Measurements from ENCODE around the gene COMMD2. TPM values are rescaled to one million over a fixed set of nuclear protein-coding genes. Genes with fewer than 3 reads are reported as not detected.

The COMMD2 gene
- total and polyA plus RNA-seq, 12 donors = 4.4 to 48.8 (median 27.8) TPM

GRCh38 chr3:149702691-149703441 lies 49.4 kb downstream of the COMMD2 start:
- Histone ChIP-seq H3K9me3 (replicated peaks in 1 of 3) (peaks cover 0 to 7% (median 0%) of the 10 kb centered on the region in 3 donors), H3K4me1 (replicated peaks in 1 of 2) (no peaks in the 10 kb centered on the region), H3K27ac (no peak overlapping the region), H3K36me3 (replicated peaks in 1 of 2) (no peaks in the 10 kb centered on the region), H3K4me3 (no peak overlapping the region), H3K27me3 (no peaks in the 10 kb centered on the region)
- no peak for DNase-seq
- TF ChIP-seq CTCF (IDR thresholded peaks at IDR 0.05) (no peak), POLR2A (IDR thresholded peaks at IDR 0.05) (no peak)
- WGBS, 4 donors = 66 to 85% (median 73%) methylated on average over 4 of the region's 4 CpGs
- intact Hi-C loops (cut with DNase I) = no loop called here

- TF ChIP-seq POLR2A (IDR thresholded peaks at IDR 0.05) (no peak), CTCF (IDR thresholded peaks at IDR 0.05) (no peak)
- Histone ChIP-seq H3K36me3 (replicated peaks in 1 of 2) (no peaks in the 10 kb centered on the region), H3K27me3 (no peaks in the 10 kb centered on the region), H3K4me3 (no peak overlapping the region), H3K27ac (no peak overlapping the region), H3K4me1 (replicated peaks in 1 of 2) (no peaks in the 10 kb centered on the region), H3K9me3 (replicated peaks in 1 of 3) (peaks cover 0 to 7% (median 0%) of the 10 kb centered on the region in 3 donors)
- no peak for DNase-seq
- 94 to 100% (median 97%) methylated on average over 1 of the region's 1 CpG for WGBS, 4 donors
- intact Hi-C loops (cut with DNase I) = no loop called here
These were observed 50.3 kb downstream of the COMMD2 start for GRCh38 chr3:149701977-149702350.

GRCh38 chr3:149701206-149701976 lies 50.9 kb downstream of the COMMD2 start:
- no peak for DNase-seq
- TF ChIP-seq POLR2A (IDR thresholded peaks at IDR 0.05) (no peak), CTCF (IDR thresholded peaks at IDR 0.05) (no peak)
- Histone ChIP-seq H3K4me3 (no peak overlapping the region), H3K9me3 (replicated peaks in 1 of 3) (peaks cover 0 to 7% (median 0%) of the 10 kb centered on the region in 3 donors), H3K4me1 (replicated peaks in 1 of 2) (no peaks in the 10 kb centered on the region), H3K27ac (no peak overlapping the region), H3K27me3 (no peaks in the 10 kb centered on the region), H3K36me3 (replicated peaks in 1 of 2) (no peaks in the 10 kb centered on the region)
- intact Hi-C loops (cut with DNase I) = no loop called here
- WGBS, 4 donors = 88 to 89% (median 88%) methylated on average over 12 of the region's 12 CpGs

Small RNA genes lying within 50 kb of the gene (small RNA-seq; reads per million reads assigned to genes)
- 0 reads per million in 2 donors for gene RNU6-507P

Other genes with a start within 250 kb of the COMMD2 start
- 10 to 100 TPM; 26.7 to 56.2 (median 41.2) TPM for gene WWTR1, start 94.5 kb downstream of the COMMD2 start, total RNA-seq
- 10 to 100 TPM; 11.9 to 33.0 (median 17.2) TPM for gene WWTR1, start 94.5 kb downstream of the COMMD2 start, polyA plus RNA-seq
- gene ANKUB1, start 40.1 kb upstream of the COMMD2 start, total RNA-seq = not detected
- gene ANKUB1, start 40.1 kb upstream of the COMMD2 start, polyA plus RNA-seq = not detected
- gene RNF13, start 60.7 kb upstream of the COMMD2 start, total RNA-seq = 100 to 1,000 TPM in 3 of 9 donors, 10 to 100 TPM in 6; 53.1 to 136 (median 79.7) TPM
- gene RNF13, start 60.7 kb upstream of the COMMD2 start, polyA plus RNA-seq = 10 to 100 TPM; 28.6 to 80.8 (median 35.0) TPM
- 100 to 1,000 TPM in 1 of 9 donors, 10 to 100 TPM in 8; 13.4 to 129 (median 49.4) TPM for gene PFN2, start 218.4 kb upstream of the COMMD2 start, total RNA-seq
- gene PFN2, start 218.4 kb upstream of the COMMD2 start, polyA plus RNA-seq = 100 to 1,000 TPM in 1 of 3 donors, 10 to 100 TPM in 2; 28.6 to 148 (median 35.2) TPM